C4-2B (cell line): Measurements from ENCODE around the gene MCOLN2.

Source experiments
- CTCF ChIP-seq: fragments of 450-650 bp; conservative IDR thresholded peaks from 2 replicates; pipeline ENCODE4 v1.5.1; 2017; ENCODE audit warnings: mild to moderate bottlenecking
- ZFX ChIP-seq: fragments of 450-650 bp; IDR thresholded peaks from 2 replicates; pipeline ENCODE4 v1.6.1; 2017

DNA sequence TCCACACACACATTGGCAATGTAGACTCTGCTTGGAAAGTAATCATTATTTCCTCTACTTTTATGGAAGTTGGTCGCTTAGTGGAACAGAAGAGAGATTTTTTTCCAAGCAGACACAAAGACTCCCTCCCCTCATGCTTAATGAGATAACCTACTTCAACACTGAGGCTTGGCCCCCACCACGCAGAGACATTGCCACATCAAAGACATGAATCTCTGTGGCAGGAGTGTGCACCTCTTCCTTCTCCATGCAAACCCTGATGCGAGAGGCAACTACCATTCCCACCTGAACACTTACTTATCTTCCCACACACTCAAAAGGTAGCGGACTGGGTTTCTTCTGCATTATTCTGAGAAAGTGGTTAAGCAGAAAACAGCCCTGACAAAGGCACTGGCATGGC, 66.6 kb downstream of the MCOLN2 start:
- TF ChIP-seq CTCF, result no peak
- no peak for TF ChIP-seq ZFX
